ENCODE data around the gene FEZ2.

GRCh38 chr2:36562973-36563532 is 34.9 kb downstream of the FEZ2 start:
- no peak for TF ChIP-seq CTCF (IDR thresholded peaks at IDR 0.05)
- no peak for TF ChIP-seq EZH2 (IDR thresholded peaks at IDR 0.05)
- TF ChIP-seq EZH2phosphoT487 (IDR thresholded peaks at IDR 0.05), result no peak

Data from neural progenitor cell (in vitro differentiated cells).